Muscle of leg (tissue), 16 donors: Measurements from ENCODE around the gene AKAP7. TPM values are rescaled to one million over a fixed set of nuclear protein-coding genes. Genes with fewer than 3 reads are reported as not detected.
"Not testable (repeated sequence)": the region's sequence is repeated elsewhere in the genome, so short reads cannot be mapped to it uniquely, and the experiment has no call there.

Experiments used
- DNase-seq: peaks from one replicate; pipeline ENCODE4 v3.0.0; 2013
- H3K27ac ChIP-seq: one replicate; pipeline ENCODE4 v1.5.1; 2013; ENCODE audit warnings: mild to moderate bottlenecking, low read length, control low read depth
- H3K27me3 ChIP-seq: one replicate; pipeline ENCODE4 v1.6.1; 2013; ENCODE audit warnings: low read length; ENCODE audit not compliant: control insufficient read depth, insufficient read depth
- H3K36me3 ChIP-seq: one replicate; pipeline ENCODE4 v1.6.1; 2013; ENCODE audit warnings: low read length; ENCODE audit not compliant: control insufficient read depth, insufficient read depth
- H3K4me1 ChIP-seq: one replicate; pipeline ENCODE4 v1.6.1; 2013; ENCODE audit warnings: low read length; ENCODE audit not compliant: control insufficient read depth, insufficient read depth
- H3K4me3 ChIP-seq: one replicate; pipeline ENCODE4 v1.5.1; 2013; ENCODE audit warnings: low read length, control low read depth
- H3K9me3 ChIP-seq: replicated peaks from 2 replicates; pipeline ENCODE4 v1.6.1; 2013; ENCODE audit warnings: low read depth, low read length; ENCODE audit not compliant: control insufficient read depth
- WGBS: methylation state at CpG from one replicate; pipeline ENCODE4 v1.1.5; 2013; ENCODE audit warnings: missing lambda C conversion rate; ENCODE audit not compliant: insufficient coverage; 5-methylcytosine and 5-hydroxymethylcytosine counted together
- long read RNA-seq, 11 donors: transcript quantifications; one replicate each; lab custom pipeline, GENCODE V29; 2026
- polyA plus RNA-seq, 8 donors: library from polyadenylated mRNA; unstranded; fragments of 120-200 nt; gene quantifications; one replicate each; pipeline versions ENCODE4 v1.2.1 to v1.2.3, GENCODE V29; 2013; ENCODE audit warnings: inconsistent platforms in 1 of 8, low replicate concordance in 1 of 8; ENCODE audit not compliant: insufficient read length in 8 of 8, insufficient read depth in 1 of 8
- total RNA-seq: library from RNA; stranded (reverse); fragments of 120-200 nt; gene quantifications from one replicate; pipeline ENCODE4 v1.2.4, GENCODE V29; 2013

The AKAP7 gene
- total RNA-seq (11.0 TPM), polyA plus RNA-seq (10 to 100 TPM; 13.3 to 17.5 (median 15.4) TPM)
- long read RNA-seq, donor 1 = 0 reads
- long read RNA-seq, donor 2 = 0 reads
- long read RNA-seq, donor 3, partial matches to known transcripts = 0 of 4 reads
- long read RNA-seq, donor 3, other reads (novel, unspliced or antisense) = 0 of 4 reads
- long read RNA-seq, donor 4, partial matches to known transcripts = 0 of 4 reads
- long read RNA-seq, donor 4, other reads (novel, unspliced or antisense) = 0 of 4 reads
- long read RNA-seq, donor 5, partial matches to known transcripts = 16 of 20 reads
- long read RNA-seq, donor 5, other reads (novel, unspliced or antisense) = 0 of 20 reads
- long read RNA-seq, donor 6, partial matches to known transcripts = 0 of 1 reads
- long read RNA-seq, donor 6, other reads (novel, unspliced or antisense) = 0 of 1 reads
- long read RNA-seq, donor 7, partial matches to known transcripts = 0 of 2 reads
- long read RNA-seq, donor 7, other reads (novel, unspliced or antisense) = 0 of 2 reads
- long read RNA-seq, donor 8, transcript AKAP7-202 (2 exons, 2,461 nt) = major isoform, 5 of 13 reads
- long read RNA-seq, donor 8, partial matches to known transcripts = 8 of 13 reads
- long read RNA-seq, donor 8, other reads (novel, unspliced or antisense) = 0 of 13 reads
- long read RNA-seq, donor 9, partial matches to known transcripts = 0 of 3 reads
- long read RNA-seq, donor 9, other reads (novel, unspliced or antisense) = 0 of 3 reads
- long read RNA-seq, donor 10, partial matches to known transcripts = 13 of 16 reads
- long read RNA-seq, donor 10, other reads (novel, unspliced or antisense) = 0 of 16 reads
- long read RNA-seq, donor 11, partial matches to known transcripts = 0 of 3 reads
- long read RNA-seq, donor 11, other reads (novel, unspliced or antisense) = 0 of 3 reads

DNA sequence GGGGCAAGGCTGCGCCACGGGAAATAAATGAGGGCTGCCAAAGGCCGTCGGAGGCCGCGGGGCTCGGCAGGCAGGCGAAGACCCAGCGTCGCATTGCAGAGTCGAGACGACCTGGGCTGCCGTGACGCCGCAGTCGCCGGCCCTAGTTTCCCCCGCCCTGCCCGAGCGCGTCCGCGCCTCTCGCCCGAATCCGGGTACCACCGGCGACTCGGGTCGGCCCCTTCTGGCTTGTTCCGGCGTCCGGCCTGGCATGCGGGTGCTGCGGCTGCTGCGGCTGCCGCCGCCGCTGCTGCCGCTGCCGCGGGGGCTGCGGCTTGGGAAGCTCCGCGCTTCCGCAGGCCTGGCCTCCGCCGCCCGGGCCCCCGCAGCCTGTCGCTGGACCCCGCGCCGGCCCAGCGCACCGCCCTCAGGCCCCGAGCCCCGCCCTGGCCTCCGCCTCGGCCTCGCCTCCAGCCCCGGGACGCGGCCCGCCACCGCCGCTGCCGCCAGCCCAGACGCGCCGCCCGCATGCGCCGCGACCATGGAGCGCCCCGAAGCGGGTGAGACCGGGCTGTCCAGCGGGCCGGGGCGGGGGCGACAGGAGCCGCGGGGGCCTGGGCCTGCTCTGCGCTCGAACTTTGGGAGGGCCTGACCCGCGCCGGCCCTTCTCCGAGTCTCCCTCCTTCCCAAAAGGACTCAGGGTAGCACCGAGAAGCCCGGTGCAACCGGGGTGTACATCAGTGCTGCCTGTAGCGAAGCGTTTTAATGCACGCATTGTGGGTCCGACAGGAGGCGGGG is at the start of gene AKAP7:
Gene AKAP7, plus strand, starts transcription at position 224 of the 777 bp plus-strand sequence. Its CDS starts 297 bp downstream, at position 521.
- Histone ChIP-seq H3K27me3 (no peaks in the 10 kb centered on the region), H3K4me1 (peaks cover 5% of the 10 kb centered on the region), H3K4me3 (peak within 1 kb of the TSS; percentile 74), H3K9me3 (no peaks in the 10 kb centered on the region), H3K27ac (peak within 1 kb of the TSS; percentile 97), H3K36me3 (no peaks in the 10 kb centered on the region)
- WGBS = under 1% methylated on average over 94 of the region's 99 CpGs
- peak; percentile 91 for DNase-seq

DNA sequence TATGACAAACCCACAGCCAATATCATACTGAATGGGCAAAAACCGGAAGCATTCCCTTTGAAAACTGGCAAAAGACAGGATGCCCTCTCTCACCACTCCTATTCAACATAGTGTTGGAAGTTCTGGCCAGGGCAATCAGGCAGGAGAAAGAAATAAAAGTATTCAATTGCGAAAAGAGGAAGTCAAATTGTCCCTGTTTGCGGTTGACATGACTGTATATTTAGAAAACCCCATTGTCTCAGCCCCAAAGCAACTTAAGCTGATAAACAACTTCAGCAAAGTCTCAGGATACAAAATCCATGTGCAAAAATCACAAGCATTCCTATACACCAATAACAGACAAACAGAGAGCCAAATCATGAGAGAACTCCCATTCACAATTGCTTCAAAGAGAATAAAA is 44.9 kb upstream of the AKAP7 start:
- no CpG with 5 or more reads among the region's 3 CpGs for WGBS
- not testable (repeated sequence) for H3K27me3 ChIP-seq, H3K9me3 ChIP-seq, H3K4me1 ChIP-seq, H3K27ac ChIP-seq, H3K36me3 ChIP-seq, H3K4me3 ChIP-seq, DNase-seq

DNA sequence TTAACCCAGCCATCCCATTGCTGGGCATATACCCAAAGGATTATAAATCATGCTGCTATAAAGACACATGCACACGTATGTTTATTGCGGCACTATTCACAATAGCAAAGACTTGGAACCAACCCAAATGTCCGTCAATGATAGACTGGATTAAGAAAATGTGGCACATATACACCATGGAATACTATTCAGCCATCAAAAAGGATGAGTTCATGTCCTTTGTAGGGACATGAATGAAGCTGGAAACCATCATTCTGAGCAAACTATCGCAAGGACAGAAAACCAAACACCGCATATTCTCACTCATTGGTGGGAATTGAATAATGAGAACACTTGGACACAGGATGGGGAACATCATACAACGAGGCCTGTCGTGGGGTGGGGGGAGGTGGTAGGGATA is 43.3 kb upstream of the AKAP7 start:
- not testable (repeated sequence) for H3K4me3 ChIP-seq, H3K4me1 ChIP-seq, H3K36me3 ChIP-seq, H3K27ac ChIP-seq, H3K9me3 ChIP-seq, H3K27me3 ChIP-seq, DNase-seq
- WGBS = no CpG with 5 or more reads among the region's 7 CpGs

DNA sequence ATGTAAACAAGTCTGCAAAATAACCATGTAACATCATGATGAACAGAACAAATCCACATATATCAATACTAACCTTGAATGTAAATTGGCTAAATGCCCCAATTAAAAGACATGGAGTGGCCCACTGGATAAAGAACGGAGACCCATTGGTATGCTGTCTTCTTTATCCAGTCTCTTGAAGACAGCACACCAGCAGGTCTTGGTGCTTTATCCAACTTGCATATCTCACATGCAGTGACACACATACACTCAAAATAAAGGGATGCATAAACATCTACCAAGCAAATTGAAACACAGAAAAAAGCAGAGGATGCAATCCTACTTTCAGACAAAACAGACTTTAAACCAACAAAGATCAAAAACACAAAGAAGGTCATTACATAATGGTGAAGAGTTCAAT is 41.9 kb upstream of the AKAP7 start:
- H3K36me3 ChIP-seq = no peaks in the 10 kb centered on the region

DNA sequence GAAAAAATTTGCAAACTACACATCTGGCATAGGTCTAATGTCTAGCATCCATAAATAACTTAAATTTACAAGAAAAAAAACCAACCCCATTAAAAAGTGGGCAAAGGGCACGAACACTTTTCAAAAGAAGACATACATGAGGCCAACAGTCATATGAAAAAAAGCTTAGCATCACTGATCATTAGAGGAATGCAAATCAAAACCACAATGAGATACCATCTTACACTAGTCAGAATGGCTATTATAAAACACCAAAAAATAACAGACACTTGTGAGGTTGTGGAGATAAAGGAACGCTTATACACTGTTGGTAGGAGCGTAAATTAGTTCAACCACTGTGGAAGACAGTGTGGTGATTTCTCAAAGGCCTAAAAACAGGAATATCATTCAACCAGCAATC is 38.5 kb upstream of the AKAP7 start:
- Histone ChIP-seq H3K4me3 (no peak overlapping the region), H3K27ac (no peak overlapping the region), H3K9me3 (peaks cover 2% of the 10 kb centered on the region), H3K4me1 (no peaks in the 10 kb centered on the region), H3K27me3 (no peaks in the 10 kb centered on the region), H3K36me3 (no peaks in the 10 kb centered on the region)
- no peak for DNase-seq
- no CpG with 5 or more reads among the region's 3 CpGs for WGBS

More for the DNA sequence above, 41.9 kb upstream of the AKAP7 start:
- WGBS = no CpG with 5 or more reads among the region's 1 CpG
- Histone ChIP-seq H3K4me3 (no peak overlapping the region), H3K27me3 (no peaks in the 10 kb centered on the region), H3K9me3 (peaks cover 2% of the 10 kb centered on the region), H3K4me1 (no peaks in the 10 kb centered on the region), H3K27ac (no peak overlapping the region)
- no peak for DNase-seq

DNA sequence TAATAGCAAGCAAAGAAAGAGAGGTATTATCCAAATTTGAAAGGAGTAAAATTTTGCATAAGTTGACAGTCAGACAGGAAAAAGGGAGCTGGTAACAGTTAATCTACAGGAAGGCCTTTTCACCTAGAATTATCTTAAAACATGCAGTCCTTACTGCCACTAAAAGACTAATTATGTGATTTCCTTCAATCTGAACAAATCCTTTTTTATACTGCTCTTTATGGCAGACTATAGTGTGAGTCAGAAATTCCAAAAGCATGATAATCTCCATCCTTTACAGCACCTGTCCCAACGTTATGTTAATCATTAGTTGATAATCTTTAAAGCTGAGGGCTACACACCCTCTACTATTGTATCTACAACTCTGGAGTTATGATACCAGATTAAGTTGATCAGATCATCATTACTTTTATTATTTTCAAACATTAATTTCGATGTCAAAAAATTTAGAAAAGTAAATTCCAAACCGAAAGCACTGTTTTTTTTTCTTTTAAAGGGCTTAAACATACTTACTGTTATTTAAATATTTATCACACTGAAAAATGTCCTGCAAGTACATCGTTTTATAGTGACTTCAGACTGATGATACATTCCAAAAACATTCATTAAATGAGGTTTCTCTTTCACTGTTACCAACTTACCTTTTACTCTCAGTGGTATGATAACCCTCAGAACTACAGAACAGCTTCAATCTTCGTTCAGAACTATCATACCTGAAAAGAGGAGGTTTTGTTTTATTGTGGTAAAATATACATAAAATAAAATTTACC is 33.2 kb upstream of the AKAP7 start:
- no peak for DNase-seq
- WGBS = no CpG with 5 or more reads among the region's 5 CpGs
- H3K9me3 ChIP-seq = no peaks in the 10 kb centered on the region
- H3K36me3 ChIP-seq = no peaks in the 10 kb centered on the region
- H3K4me1 ChIP-seq = no peaks in the 10 kb centered on the region
- H3K27me3 ChIP-seq = no peaks in the 10 kb centered on the region
- H3K4me3 ChIP-seq = no peak overlapping the region
- no peak overlapping the region for H3K27ac ChIP-seq

DNA sequence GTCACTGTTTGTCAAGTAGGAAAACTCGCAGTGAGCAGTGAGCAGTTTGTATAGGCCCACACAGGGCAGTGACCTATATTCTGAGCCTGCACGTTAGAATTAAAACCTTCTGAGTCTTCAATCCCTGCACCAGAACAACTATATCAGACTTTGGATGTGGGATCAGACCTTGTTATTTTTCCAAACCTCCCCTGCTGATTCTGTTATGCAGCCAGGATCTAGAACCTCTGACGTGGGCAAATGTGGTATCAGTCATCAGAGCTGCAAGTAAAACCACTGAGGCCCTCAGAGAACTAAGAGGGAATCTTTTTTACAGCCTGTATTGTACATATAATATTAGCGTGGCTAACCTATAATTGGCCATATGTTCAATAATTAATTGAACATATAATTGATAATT is 32.0 kb upstream of the AKAP7 start:
- Histone ChIP-seq H3K36me3 (no peaks in the 10 kb centered on the region), H3K4me1 (no peaks in the 10 kb centered on the region), H3K9me3 (no peaks in the 10 kb centered on the region), H3K27me3 (no peaks in the 10 kb centered on the region), H3K4me3 (no peak overlapping the region), H3K27ac (no peak overlapping the region)
- WGBS = 80% methylated on average over 1 of the region's 4 CpGs
- no peak for DNase-seq

DNA sequence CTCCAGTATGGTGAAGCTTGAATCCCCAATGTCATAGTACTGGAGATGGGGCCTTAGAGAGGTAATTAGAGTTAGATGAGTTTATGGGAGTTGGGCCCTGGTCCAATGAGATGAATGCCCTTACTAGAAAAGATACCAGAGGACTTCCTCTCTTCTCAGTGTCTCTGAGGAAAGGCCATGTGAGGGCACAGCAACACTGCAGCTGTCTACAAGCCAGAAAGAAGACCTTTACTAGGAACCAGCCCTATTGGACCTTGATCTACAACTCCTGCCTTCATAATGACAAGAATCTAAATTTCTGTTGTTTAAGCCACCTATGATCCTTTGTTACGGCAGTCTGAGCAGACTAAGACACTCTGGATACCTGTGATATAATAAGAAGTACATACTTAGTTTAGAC is 31.4 kb upstream of the AKAP7 start:
- no peaks in the 10 kb centered on the region for H3K9me3 ChIP-seq
- no peak overlapping the region for H3K4me3 ChIP-seq
- H3K4me1 ChIP-seq = no peaks in the 10 kb centered on the region
- no CpG with 5 or more reads among the region's 1 CpG for whole genome bisulfite sequencing
- H3K36me3 ChIP-seq = no peaks in the 10 kb centered on the region
- H3K27me3 ChIP-seq = no peaks in the 10 kb centered on the region
- DNase-seq = no peak
- no peak overlapping the region for H3K27ac ChIP-seq

DNA sequence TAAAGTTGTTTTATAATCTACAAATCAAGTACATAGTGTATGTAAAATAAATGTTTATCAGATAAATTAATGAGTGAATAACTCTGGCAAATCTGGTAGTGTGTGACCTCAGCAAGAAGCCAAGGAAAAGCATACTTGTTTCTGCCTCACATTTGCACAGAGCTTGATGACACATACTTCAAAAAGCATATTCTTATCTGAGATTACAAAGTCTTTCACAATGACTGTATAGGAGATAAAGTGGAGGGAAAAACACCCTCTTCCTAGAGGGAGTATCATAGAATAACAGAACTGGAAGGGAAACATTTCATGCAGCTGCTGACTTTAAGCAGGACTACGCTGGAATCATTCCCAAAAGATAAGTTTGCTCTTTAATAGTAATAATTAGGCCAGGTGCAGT is 28.1 kb upstream of the AKAP7 start:
- Histone ChIP-seq H3K27ac (no peak overlapping the region), H3K27me3 (no peaks in the 10 kb centered on the region), H3K9me3 (no peaks in the 10 kb centered on the region), H3K4me1 (no peaks in the 10 kb centered on the region), H3K36me3 (no peaks in the 10 kb centered on the region), H3K4me3 (no peak overlapping the region)
- no peak for DNase-seq
- no CpG with 5 or more reads among the region's 1 CpG for WGBS
